Adipocyte (in vitro differentiated cells): ENCODE data around the gene SLC23A1.
A peak's percentile ranks its signal among the peaks of the same experiment; 100 is the strongest.
"Not testable (repeated sequence)": the region's sequence is repeated elsewhere in the genome, so short reads cannot be mapped to it uniquely, and the experiment has no call there.

Experiments
- DNase-seq: peaks from one replicate; pipeline ENCODE4 v3.0.0-alpha.2; 2015; ENCODE audit warnings: low read depth
- H3K27me3 ChIP-seq: replicated peaks from 2 replicates; pipeline ENCODE4 v1.7.0; 2013; ENCODE audit warnings: mild to moderate bottlenecking, low read length, moderate library complexity; ENCODE audit not compliant: control insufficient read depth, insufficient read depth
- H3K36me3 ChIP-seq: 2 replicates; pipeline ENCODE4 v1.7.0; 2013; ENCODE audit warnings: low read length, mild to moderate bottlenecking, moderate library complexity; ENCODE audit not compliant: control insufficient read depth, insufficient read depth, severe bottlenecking
- H3K4me1 ChIP-seq: 2 replicates; pipeline ENCODE4 v1.7.0; 2013; ENCODE audit warnings: mild to moderate bottlenecking, low read length, moderate library complexity; ENCODE audit not compliant: control insufficient read depth, insufficient read depth
- H3K4me3 ChIP-seq: 2 replicates; pipeline ENCODE4 v1.7.0; 2013; ENCODE audit warnings: mild to moderate bottlenecking, low read length, moderate library complexity
- H3K9ac ChIP-seq: 2 replicates; pipeline ENCODE4 v1.7.0; 2013; ENCODE audit warnings: mild to moderate bottlenecking, low read length, moderate library complexity
- H3K9me3 ChIP-seq: 2 replicates; pipeline ENCODE4 v1.7.0; 2013; ENCODE audit warnings: mild to moderate bottlenecking, low read length, moderate library complexity; ENCODE audit not compliant: control insufficient read depth

Gene SLC23A1

DNA sequence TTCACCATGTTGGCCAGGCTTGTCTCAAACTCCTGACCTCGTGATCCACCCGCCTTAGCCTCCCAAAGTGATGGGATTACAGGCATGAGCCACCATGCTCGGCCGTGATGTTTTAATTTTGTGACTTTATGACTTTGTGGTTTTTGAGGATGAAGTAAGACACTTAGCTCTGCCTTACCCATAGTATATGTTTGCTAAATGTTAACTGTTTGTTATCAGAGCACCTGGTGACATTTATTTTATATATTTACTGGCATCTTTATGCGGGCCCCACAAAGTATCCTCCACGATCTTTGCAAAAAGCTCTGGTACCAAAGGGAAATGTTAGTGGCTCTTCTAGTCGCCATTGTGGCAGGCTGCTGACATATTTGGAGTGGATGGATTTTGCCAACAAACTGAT is 6.7 kb downstream of the SLC23A1 start:
- no peak overlapping the region for H3K9ac ChIP-seq
- H3K36me3 ChIP-seq: peaks cover 9% of the 10 kb centered on the region
- no peaks in the 10 kb centered on the region for H3K9me3 ChIP-seq
- no peak overlapping the region for H3K4me3 ChIP-seq
- no peaks in the 10 kb centered on the region for H3K27me3 ChIP-seq
- peaks cover 14% of the 10 kb centered on the region for H3K4me1 ChIP-seq
- no peak for DNase-seq

DNA sequence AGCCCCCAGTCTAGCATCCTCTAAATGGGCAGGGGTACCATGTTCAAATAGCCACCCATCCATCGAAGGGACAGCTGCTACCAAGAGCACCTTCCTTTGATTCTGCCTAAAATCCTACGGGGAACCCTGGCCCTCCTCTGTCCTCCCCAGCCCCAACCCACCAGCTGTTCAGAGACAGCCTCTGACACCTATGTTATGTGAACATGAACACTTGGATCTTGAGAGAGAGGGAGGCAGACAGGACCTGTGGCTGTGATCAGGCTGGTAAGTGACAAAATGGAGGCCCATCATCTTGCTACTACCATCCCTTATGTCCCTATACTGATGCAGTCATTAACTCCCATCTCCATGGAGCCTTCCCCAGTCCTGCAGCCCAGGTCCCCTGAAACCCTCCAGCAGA is 8.2 kb downstream of the SLC23A1 start:
- H3K9ac ChIP-seq: no peak overlapping the region
- no peaks in the 10 kb centered on the region for H3K9me3 ChIP-seq
- no peaks in the 10 kb centered on the region for H3K27me3 ChIP-seq
- no peak for DNase-seq
- peaks cover 14% of the 10 kb centered on the region for H3K4me1 ChIP-seq
- peaks cover 13% of the 10 kb centered on the region for H3K36me3 ChIP-seq
- no peak overlapping the region for H3K4me3 ChIP-seq

DNA sequence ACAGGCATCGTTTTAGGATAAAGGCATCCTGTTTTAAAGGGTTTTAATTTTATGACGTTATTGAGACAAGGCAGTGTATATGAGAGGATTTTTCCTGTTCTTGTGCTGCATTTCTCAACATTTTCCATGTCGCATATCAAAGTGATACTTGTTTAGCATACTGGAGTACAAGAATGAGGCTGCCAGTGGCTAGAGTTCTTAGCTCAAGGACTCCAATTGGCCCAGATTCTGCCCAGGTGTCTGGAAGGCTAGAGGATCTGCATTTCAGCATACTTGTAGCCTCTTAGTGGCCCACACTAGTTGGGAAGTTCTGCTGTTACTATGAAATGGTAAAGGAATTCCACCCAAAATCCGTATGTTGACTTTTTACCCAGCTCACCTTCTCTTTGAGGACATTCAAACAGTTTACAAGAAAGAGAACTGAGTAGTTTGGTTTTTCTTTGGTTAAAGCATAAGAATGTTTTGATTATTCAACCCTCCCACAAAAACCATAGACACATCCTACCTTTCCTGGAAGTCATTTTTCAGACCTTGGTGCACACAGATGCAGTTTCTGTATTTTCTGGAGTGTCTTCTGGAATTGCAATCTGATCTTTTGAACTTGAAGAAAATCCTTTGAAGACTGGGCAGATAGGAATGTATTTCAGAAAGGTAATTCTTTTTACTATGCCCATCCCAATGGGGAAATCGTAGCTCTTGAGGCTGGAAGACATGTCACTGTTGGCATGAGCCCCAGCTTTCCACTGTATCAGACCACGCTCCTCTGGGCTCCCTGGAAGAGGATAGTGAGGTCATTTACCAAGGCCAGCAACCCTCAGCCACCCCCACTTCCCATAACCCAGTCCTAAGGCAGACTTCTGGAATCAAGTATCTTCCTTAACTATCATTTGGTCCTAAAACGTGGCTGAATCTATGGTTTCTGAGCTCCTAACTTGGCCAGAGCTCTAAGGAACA is 11.3 kb downstream of the SLC23A1 start:
- Histone ChIP-seq H3K4me1 (peaks cover 25% of the 10 kb centered on the region), H3K9ac (no peak overlapping the region), H3K9me3 (no peaks in the 10 kb centered on the region), H3K27me3 (no peaks in the 10 kb centered on the region), H3K4me3 (no peak overlapping the region), H3K36me3 (peaks cover 34% of the 10 kb centered on the region)
- no peak for DNase-seq

DNA sequence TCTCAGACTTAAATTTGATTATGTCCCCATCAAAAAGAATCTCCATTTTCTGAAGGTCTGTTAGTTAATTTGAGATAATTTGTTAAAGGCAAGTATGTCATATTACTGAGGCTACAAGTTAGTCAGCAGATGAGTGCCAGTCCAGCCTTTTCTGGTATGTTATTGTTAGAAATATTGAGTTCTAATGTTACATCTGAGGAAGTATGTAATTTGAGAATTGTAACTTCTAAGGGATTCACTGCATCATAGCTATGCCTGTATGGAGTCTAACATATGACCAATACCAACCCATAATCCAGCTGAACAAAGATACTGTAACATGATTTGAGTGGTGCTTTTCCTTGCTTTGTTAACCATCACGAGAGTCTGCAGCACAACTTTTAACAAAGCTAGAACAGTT is 13.9 kb downstream of the SLC23A1 start:
- Histone ChIP-seq H3K27me3 (no peaks in the 10 kb centered on the region), H3K4me1 (peaks cover 25% of the 10 kb centered on the region), H3K36me3 (peaks cover 56% of the 10 kb centered on the region), H3K9ac (no peak overlapping the region), H3K9me3 (no peaks in the 10 kb centered on the region), H3K4me3 (no peak overlapping the region)
- peak; percentile 92 for DNase-seq

DNA sequence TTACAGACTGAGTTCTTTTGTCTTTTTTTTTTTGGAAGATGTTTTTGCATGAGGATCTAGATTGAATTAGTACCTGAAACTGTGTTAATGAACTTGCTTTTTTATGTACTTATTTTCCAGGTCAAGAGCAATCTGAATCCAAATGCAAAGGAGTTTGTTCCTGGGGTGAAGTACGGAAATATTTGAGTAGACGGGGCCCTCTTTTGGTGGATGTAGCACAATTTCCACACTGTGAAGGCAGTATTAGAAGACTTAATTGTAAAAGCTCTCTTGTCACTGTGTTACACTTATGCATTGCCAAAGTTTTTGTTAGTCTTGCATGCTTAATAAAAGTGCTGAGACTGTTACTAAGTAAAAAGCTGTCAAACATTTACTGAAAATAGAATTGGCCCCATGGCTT is 14.5 kb downstream of the SLC23A1 start:
- H3K4me1 ChIP-seq: peaks cover 21% of the 10 kb centered on the region
- DNase-seq: no peak
- H3K9me3 ChIP-seq: no peaks in the 10 kb centered on the region
- H3K27me3 ChIP-seq: no peaks in the 10 kb centered on the region
- peaks cover 62% of the 10 kb centered on the region for H3K36me3 ChIP-seq
- no peak overlapping the region for H3K4me3 ChIP-seq
- H3K9ac ChIP-seq: no peak overlapping the region

DNA sequence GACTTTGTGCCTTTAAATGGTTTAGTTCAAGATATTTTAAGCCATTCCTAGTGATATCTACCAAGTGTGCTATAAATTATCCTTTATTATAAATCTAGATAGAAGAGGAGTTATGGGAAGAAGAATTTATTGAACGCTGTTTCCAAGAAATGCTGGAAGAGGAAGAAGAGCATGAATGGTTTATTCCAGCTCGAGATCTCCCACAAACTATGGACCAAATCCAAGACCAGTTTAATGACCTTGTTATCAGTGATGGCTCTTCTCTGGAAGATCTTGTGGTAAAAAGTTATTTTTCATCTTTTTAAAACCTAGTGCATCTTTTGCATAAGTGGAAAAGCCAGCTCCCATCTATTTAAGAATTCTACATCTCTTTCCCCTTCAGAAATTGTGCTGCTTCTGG is 18.6 kb downstream of the SLC23A1 start:
- peaks cover 47% of the 10 kb centered on the region for H3K36me3 ChIP-seq
- no peaks in the 10 kb centered on the region for H3K27me3 ChIP-seq
- H3K4me3 ChIP-seq: no peak overlapping the region
- H3K9me3 ChIP-seq: no peaks in the 10 kb centered on the region
- no peak overlapping the region for H3K9ac ChIP-seq
- H3K4me1 ChIP-seq: peaks cover 18% of the 10 kb centered on the region
- no peak for DNase-seq

DNA sequence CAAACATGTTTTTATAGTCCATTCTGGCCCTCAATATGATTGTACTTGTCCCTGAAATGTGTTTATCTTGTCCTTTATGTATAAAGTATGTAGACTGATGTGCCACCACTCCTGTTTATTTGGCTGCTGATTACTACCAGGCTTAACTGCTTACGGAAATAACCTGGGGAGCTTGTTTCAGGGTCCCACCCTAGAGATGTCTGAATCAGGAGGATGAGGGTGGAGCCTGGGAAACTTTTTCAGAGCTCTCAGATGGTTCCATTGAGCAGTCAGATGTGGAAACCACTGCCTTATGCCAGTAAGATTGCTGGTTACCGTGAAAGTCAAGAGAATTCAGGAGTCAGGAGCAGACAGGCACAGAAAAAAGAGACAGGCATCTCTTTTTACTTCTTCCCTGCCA is 19.2 kb downstream of the SLC23A1 start:
- Histone ChIP-seq H3K27me3 (no peaks in the 10 kb centered on the region), H3K36me3 (peaks cover 46% of the 10 kb centered on the region), H3K4me3 (no peak overlapping the region)

DNA sequence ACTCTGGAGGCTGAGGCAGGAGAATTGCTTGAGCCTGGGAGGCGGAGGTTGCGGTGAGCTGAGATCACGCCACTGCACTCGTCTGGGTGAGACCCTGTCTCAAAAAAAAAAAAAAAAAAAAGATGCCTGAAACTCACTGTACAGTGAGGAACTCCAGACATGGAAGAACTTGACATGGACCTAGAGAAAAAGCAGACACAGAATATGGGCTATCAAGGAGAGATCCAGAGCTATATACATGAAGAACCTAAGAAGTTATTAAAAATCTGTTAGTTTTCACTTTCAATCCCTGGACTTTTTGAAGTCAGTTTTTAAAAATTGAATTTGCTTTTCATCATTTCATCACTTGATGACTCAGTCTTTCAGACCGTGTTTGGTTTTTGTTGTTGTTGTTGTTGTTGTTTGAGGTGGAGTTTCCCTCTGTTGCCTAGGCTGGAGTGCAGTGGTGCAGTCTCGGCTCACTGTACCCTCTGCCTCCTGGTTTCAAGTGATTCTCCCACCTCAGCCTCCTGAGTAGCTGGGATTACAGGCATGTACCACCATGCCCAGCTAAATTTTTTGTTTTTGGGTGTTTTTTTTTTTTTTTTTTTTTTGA is 21.2 kb downstream of the SLC23A1 start:
- Histone ChIP-seq H3K4me1 (peaks cover 10% of the 10 kb centered on the region), H3K36me3 (peaks cover 35% of the 10 kb centered on the region)
- peak; percentile 31 for DNase-seq

More for the DNA sequence above, 19.2 kb downstream of the SLC23A1 start:
- no peak for DNase-seq
- Histone ChIP-seq H3K9ac (no peak overlapping the region), H3K4me1 (peaks cover 17% of the 10 kb centered on the region), H3K9me3 (no peaks in the 10 kb centered on the region)

DNA sequence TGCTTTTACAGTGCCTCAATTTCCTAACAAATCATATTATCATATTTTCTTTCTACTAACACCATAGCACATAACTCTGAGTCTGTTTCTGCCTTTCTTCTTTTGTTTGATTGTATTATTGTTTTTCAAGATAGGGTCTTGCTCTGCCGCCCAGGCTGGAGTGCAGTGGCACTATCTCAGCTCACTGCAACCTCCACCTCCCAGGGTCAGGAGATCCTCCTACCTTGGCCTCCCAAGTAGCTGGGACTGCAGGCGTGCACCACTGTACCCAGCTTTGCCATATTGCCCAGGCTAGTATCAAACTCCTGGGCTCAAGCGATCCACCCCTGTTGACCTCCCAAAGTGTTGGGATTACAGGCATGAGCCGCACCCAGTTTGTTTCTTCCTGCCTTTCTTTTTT is 22.7 kb downstream of the SLC23A1 start:
- H3K9ac ChIP-seq: no peak overlapping the region
- H3K36me3 ChIP-seq: peaks cover 19% of the 10 kb centered on the region
- H3K9me3 ChIP-seq: no peaks in the 10 kb centered on the region
- no peaks in the 10 kb centered on the region for H3K27me3 ChIP-seq
- no peak for DNase-seq
- H3K4me3 ChIP-seq: no peak overlapping the region
- peaks cover 10% of the 10 kb centered on the region for H3K4me1 ChIP-seq

More for the DNA sequence above, 21.2 kb downstream of the SLC23A1 start:
- no peak overlapping the region for H3K4me3 ChIP-seq
- H3K27me3 ChIP-seq: no peaks in the 10 kb centered on the region
- H3K9me3 ChIP-seq: no peaks in the 10 kb centered on the region
- no peak overlapping the region for H3K9ac ChIP-seq

DNA sequence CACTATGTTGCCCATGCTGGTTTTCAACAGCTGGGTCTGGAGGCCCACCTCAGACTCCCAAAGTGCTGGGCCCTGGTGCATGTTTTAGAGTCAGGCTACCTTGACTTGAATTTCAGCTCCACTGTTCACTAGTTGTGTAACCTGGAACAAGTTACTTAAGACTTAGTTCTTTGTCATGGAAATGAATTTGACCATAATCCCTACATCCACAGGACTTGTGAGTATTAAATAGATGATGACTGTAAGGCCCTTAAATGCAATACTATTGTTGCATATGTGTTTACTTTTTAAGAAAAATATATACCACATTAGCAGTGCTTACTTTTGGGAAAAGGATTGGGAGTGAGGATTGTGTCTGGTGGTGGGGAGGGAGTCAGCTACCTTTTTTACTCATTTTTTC is 25.0 kb downstream of the SLC23A1 start:
- Histone ChIP-seq H3K27me3 (no peaks in the 10 kb centered on the region), H3K36me3 (peaks cover 14% of the 10 kb centered on the region), H3K4me3 (no peak overlapping the region), H3K4me1 (peaks cover 13% of the 10 kb centered on the region), H3K9ac (no peak overlapping the region), H3K9me3 (peaks cover 3% of the 10 kb centered on the region)
- no peak for DNase-seq

DNA sequence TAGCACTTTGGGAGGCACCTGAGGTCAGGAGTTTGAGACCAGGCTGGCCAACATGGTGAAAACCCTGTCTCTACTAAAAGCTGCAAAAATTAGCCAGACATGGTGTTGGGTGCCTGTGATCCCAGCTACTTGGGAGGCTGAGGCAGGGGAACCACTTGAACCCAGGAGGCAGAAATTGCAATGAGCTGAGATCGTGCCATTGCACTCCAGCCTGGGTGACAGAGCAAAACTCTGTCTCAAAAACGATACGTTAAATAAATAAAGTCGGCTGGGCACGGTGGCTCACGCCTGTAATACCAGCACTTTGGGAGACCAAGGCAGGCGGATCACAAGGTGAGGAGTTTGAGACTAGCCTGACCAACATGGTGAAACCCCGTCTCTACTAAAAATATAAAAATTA is 27.2 kb downstream of the SLC23A1 start:
- H3K9me3 ChIP-seq, DNase-seq, H3K4me3 ChIP-seq, H3K27me3 ChIP-seq, H3K9ac ChIP-seq: not testable (repeated sequence)
- peaks cover 13% of the 10 kb centered on the region for H3K4me1 ChIP-seq
- H3K36me3 ChIP-seq: peaks cover 18% of the 10 kb centered on the region
